Prostate gland (tissue), 2 donors: ENCODE data around the gene RAD21L1. TPM values are rescaled to one million over a fixed set of nuclear protein-coding genes. Genes with fewer than 3 reads are reported as not detected.

Source experiments
- DNase-seq: peaks from one replicate; pipeline ENCODE4 v3.0.0-alpha.2; 2019; ENCODE audit warnings: low spot score
- H3K27ac ChIP-seq, 2 donors: fragments of 200-600 bp; sonication (generic); 2 replicates each; pipeline ENCODE4 v1.5.1; 2017 to 2019
- H3K27me3 ChIP-seq: fragments of 200-600 bp; sonication (generic); replicated peaks from 2 replicates; pipeline ENCODE4 v1.5.1; 2019; ENCODE audit not compliant: insufficient read depth
- H3K36me3 ChIP-seq, 2 donors: fragments of 200-600 bp; sonication (generic); 1 replicate in 1 of 2; 2 replicates in 1 of 2; pipeline versions ENCODE4 v1.5.1 to v1.8.1; 2017 to 2019
- H3K4me1 ChIP-seq: fragments of 200-600 bp; sonication (generic); replicated peaks from 2 replicates; pipeline ENCODE4 v1.5.1; 2019
- H3K4me3 ChIP-seq, 2 donors: fragments of 200-600 bp; sonication (generic); 2 replicates each; pipeline ENCODE4 v1.5.1; 2017 to 2019
- H3K9me3 ChIP-seq: fragments of 200-600 bp; sonication (generic); 2 replicates; pipeline ENCODE4 v1.5.1; 2017
- CTCF ChIP-seq, 4 experiments: fragments of 200-600 bp in 2 of 4; fragments of 450-650 bp in 2 of 4; sonication (generic) in 2 of 4; IDR thresholded peaks; 1 replicate in 3 of 4; 2 replicates in 1 of 4; pipeline ENCODE4 v1.5.1; 2016 to 2019; ENCODE audit warnings: antibody characterized with exemption in 4 of 4, mild to moderate bottlenecking in 2 of 4, moderate library complexity in 2 of 4
- POLR2A ChIP-seq: fragments of 450-650 bp; IDR thresholded peaks from one replicate; pipeline ENCODE4 v1.6.1; 2016; ENCODE audit warnings: antibody characterized with exemption, mild to moderate bottlenecking
- POLR2AphosphoS5 ChIP-seq: sonication (generic); formaldehyde crosslinking; IDR thresholded peaks from one replicate; pipeline ENCODE4 v1.6.1; 2017; ENCODE audit warnings: antibody characterized with exemption
- WGBS: methylation state at CpG from one replicate; pipeline ENCODE4 v1.1.5; 2018; 5-methylcytosine and 5-hydroxymethylcytosine counted together
- intact Hi-C: fragments of 100-400 bp; cut with DNase I; formaldehyde crosslinking; loops from one replicate; pipeline ENCODE4 v1.14.2; 2022
- total RNA-seq, 2 donors: library from RNA; depleted of rRNA; stranded (reverse); fragments of >200 nt; gene quantifications; one replicate each; pipeline ENCODE4 v1.1.0, GENCODE V29; 2016

The RAD21L1 gene
- total RNA-seq, 2 donors from 2014 or later = 3.0 TPM; not detected in 1

GRCh38 chr20:1281279-1282057, 55.6 kb downstream of the RAD21L1 start:
- WGBS = 60% methylated on average over 7 of the region's 7 CpGs
- Histone ChIP-seq H3K36me3 (no peaks in the 10 kb centered on the region), H3K4me3 (no peak overlapping the region), H3K9me3 (no peaks in the 10 kb centered on the region), H3K4me1 (peaks cover 3% of the 10 kb centered on the region), H3K27ac (no peak overlapping the region), H3K27me3 (no peaks in the 10 kb centered on the region)
- DNase-seq = no peak
- TF ChIP-seq POLR2A (no peak), POLR2AphosphoS5 (peak; percentile 44), CTCF (IDR thresholded peaks at IDR 0.05) (no peak)
- intact Hi-C loops = no loop called here

- TF ChIP-seq CTCF (IDR thresholded peaks at IDR 0.05) = no peak
- H3K27me3 ChIP-seq = no peaks in the 10 kb centered on the region
- peaks cover 3% of the 10 kb centered on the region for H3K4me1 ChIP-seq
- no peaks in the 10 kb centered on the region for H3K36me3 ChIP-seq
- no peak for DNase-seq
- WGBS = 33% methylated on average over 3 of the region's 3 CpGs
- H3K9me3 ChIP-seq = no peaks in the 10 kb centered on the region
- intact Hi-C loops = no loop called here
- no peak overlapping the region for H3K4me3 ChIP-seq
- H3K27ac ChIP-seq = no peak overlapping the region
These were observed 57.1 kb downstream of the RAD21L1 start for GRCh38 chr20:1282966-1283365.

GRCh38 chr20:1283522-1284510, 58.0 kb downstream of the RAD21L1 start:
- WGBS = 84% methylated on average over 9 of the region's 9 CpGs
- Histone ChIP-seq H3K27ac (no peak overlapping the region), H3K4me1 (peaks cover 3% of the 10 kb centered on the region), H3K36me3 (no peaks in the 10 kb centered on the region), H3K9me3 (no peaks in the 10 kb centered on the region), H3K27me3 (no peaks in the 10 kb centered on the region), H3K4me3 (no peak overlapping the region)
- TF ChIP-seq POLR2A (no peak), POLR2AphosphoS5 (no peak), CTCF (IDR thresholded peaks at IDR 0.05) (no peak)
- DNase-seq = no peak
- intact Hi-C loops = no loop called here

- Histone ChIP-seq H3K27ac (no peak overlapping the region), H3K27me3 (no peaks in the 10 kb centered on the region), H3K4me1 (peaks cover 3% of the 10 kb centered on the region), H3K9me3 (no peaks in the 10 kb centered on the region), H3K36me3 (no peaks in the 10 kb centered on the region), H3K4me3 (no peak overlapping the region)
- 40% methylated on average over 9 of the region's 9 CpGs for WGBS
- intact Hi-C loops = no loop called here
- no peak for DNase-seq
- TF ChIP-seq POLR2A (no peak), CTCF (IDR thresholded peaks at IDR 0.05) (no peak)
These were observed 60.6 kb downstream of the RAD21L1 start for GRCh38 chr20:1286267-1287024.
